OCI-LY1 (cell line): ENCODE measurements around the gene LEF1.

Experiments used
- CTCF ChIP-seq: fragments of 200-600 bp; sonication (generic), shearing (Covaris generic); IDR thresholded peaks from 2 replicates; pipeline ENCODE4 v1.5.1; 2017; ENCODE audit warnings: mild to moderate bottlenecking, antibody characterized with exemption, low read length, moderate library complexity, mixed read lengths
- EZH2 ChIP-seq: fragments of 200-600 bp; sonication (generic), shearing (Covaris generic); IDR thresholded peaks from 2 replicates; pipeline ENCODE4 v1.8.0; 2017; ENCODE audit warnings: borderline replicate concordance, mixed run types, mild to moderate bottlenecking, antibody characterized with exemption, low read length, moderate library complexity, mixed read lengths

- TF ChIP-seq CTCF: no peak
- no peak for TF ChIP-seq EZH2
These were observed at the start of gene LEF1 for GRCh38 chr4:108168671-108169523.
